ES-I3 (cell line): ENCODE data around the gene THADA.

Experiments used
- H3K36me3 ChIP-seq: 2 replicates; pipeline ENCODE4 v1.6.1; 2013; ENCODE audit warnings: mild to moderate bottlenecking, low read length, control low read depth, moderate library complexity; ENCODE audit not compliant: insufficient read depth
- H3K4me1 ChIP-seq: 2 replicates; pipeline ENCODE4 v1.6.1; 2013; ENCODE audit warnings: mild to moderate bottlenecking, control low read depth, low read length; ENCODE audit not compliant: insufficient read depth
- H3K9ac ChIP-seq: 2 replicates; pipeline ENCODE4 v1.6.1; 2013; ENCODE audit warnings: low read depth, mild to moderate bottlenecking, low read length, moderate library complexity
- H3K9me3 ChIP-seq: 2 replicates; pipeline ENCODE4 v1.6.1; 2013; ENCODE audit warnings: mild to moderate bottlenecking, low read length, moderate library complexity; ENCODE audit not compliant: control insufficient read depth, insufficient read depth

THADA gene

GRCh38 chr2:43348908-43349661 lies 246.8 kb downstream of the THADA start:
- Histone ChIP-seq H3K36me3 (no peaks in the 10 kb centered on the region), H3K4me1 (peaks cover 24% of the 10 kb centered on the region), H3K9me3 (no peaks in the 10 kb centered on the region), H3K9ac (no peak overlapping the region)

- Histone ChIP-seq H3K36me3 (no peaks in the 10 kb centered on the region), H3K4me1 (peaks cover 24% of the 10 kb centered on the region), H3K9me3 (no peaks in the 10 kb centered on the region), H3K9ac (no peak overlapping the region)
Observed at GRCh38 chr2:43347746-43348145, 248.1 kb downstream of the THADA start.

GRCh38 chr2:43346602-43347567 lies 249.0 kb downstream of the THADA start:
- peaks cover 24% of the 10 kb centered on the region for H3K4me1 ChIP-seq
- H3K9ac ChIP-seq = no peak overlapping the region
- no peaks in the 10 kb centered on the region for H3K9me3 ChIP-seq
- no peaks in the 10 kb centered on the region for H3K36me3 ChIP-seq

GRCh38 chr2:43345872-43346271 lies 250.0 kb downstream of the THADA start:
- 0 out of 2 replicates have a peak overlapping the region, but pooled peaks have one; percentile 5 for H3K9ac ChIP-seq
- no peaks in the 10 kb centered on the region for H3K9me3 ChIP-seq
- peaks cover 30% of the 10 kb centered on the region for H3K4me1 ChIP-seq
- H3K36me3 ChIP-seq = no peaks in the 10 kb centered on the region

GRCh38 chr2:43345391-43345813 lies 250.4 kb downstream of the THADA start:
- H3K4me1 ChIP-seq = peaks cover 30% of the 10 kb centered on the region
- no peak overlapping the region for H3K9ac ChIP-seq
- H3K36me3 ChIP-seq = no peaks in the 10 kb centered on the region
- H3K9me3 ChIP-seq = no peaks in the 10 kb centered on the region

GRCh38 chr2:43344868-43345373 lies 250.9 kb downstream of the THADA start:
- Histone ChIP-seq H3K4me1 (peaks cover 30% of the 10 kb centered on the region), H3K36me3 (no peaks in the 10 kb centered on the region), H3K9me3 (no peaks in the 10 kb centered on the region), H3K9ac (no peak overlapping the region)

GRCh38 chr2:43343573-43344304 lies 252.1 kb downstream of the THADA start:
- Histone ChIP-seq H3K36me3 (no peaks in the 10 kb centered on the region), H3K9ac (no peak overlapping the region), H3K9me3 (no peaks in the 10 kb centered on the region), H3K4me1 (peaks cover 30% of the 10 kb centered on the region)

- no peaks in the 10 kb centered on the region for H3K36me3 ChIP-seq
- H3K4me1 ChIP-seq = peaks cover 30% of the 10 kb centered on the region
- H3K9me3 ChIP-seq = no peaks in the 10 kb centered on the region
- H3K9ac ChIP-seq = no peak overlapping the region
Observed at GRCh38 chr2:43341959-43342757, 253.7 kb downstream of the THADA start.

- no peaks in the 10 kb centered on the region for H3K9me3 ChIP-seq
- H3K4me1 ChIP-seq = peaks cover 19% of the 10 kb centered on the region
- no peaks in the 10 kb centered on the region for H3K36me3 ChIP-seq
- no peak overlapping the region for H3K9ac ChIP-seq
Observed at GRCh38 chr2:43340945-43341356, 254.9 kb downstream of the THADA start.

- Histone ChIP-seq H3K9me3 (no peaks in the 10 kb centered on the region), H3K9ac (no peak overlapping the region), H3K36me3 (no peaks in the 10 kb centered on the region), H3K4me1 (peaks cover 11% of the 10 kb centered on the region; the same call in 1 of the 2 replicates)
Observed at GRCh38 chr2:43340066-43340465, 255.8 kb downstream of the THADA start.

GRCh38 chr2:43333656-43334144 lies 262.1 kb downstream of the THADA start:
- H3K9ac ChIP-seq = no peak overlapping the region
- no peaks in the 10 kb centered on the region for H3K36me3 ChIP-seq
- no peaks in the 10 kb centered on the region for H3K9me3 ChIP-seq
- no peaks in the 10 kb centered on the region for H3K4me1 ChIP-seq

- no peak overlapping the region for H3K9ac ChIP-seq
- no peaks in the 10 kb centered on the region for H3K9me3 ChIP-seq
- no peaks in the 10 kb centered on the region for H3K36me3 ChIP-seq
- no peaks in the 10 kb centered on the region for H3K4me1 ChIP-seq
Observed at GRCh38 chr2:43333101-43333655, 262.7 kb downstream of the THADA start.

GRCh38 chr2:43332653-43333052 lies 263.2 kb downstream of the THADA start:
- Histone ChIP-seq H3K9ac (no peak overlapping the region), H3K4me1 (no peaks in the 10 kb centered on the region)

More at GRCh38 chr2:43332653-43333052, 263.2 kb downstream of the THADA start:
- no peaks in the 10 kb centered on the region for H3K36me3 ChIP-seq
- H3K9me3 ChIP-seq = no peaks in the 10 kb centered on the region
